ENCODE measurements around the gene PKD1L1. TPM values are rescaled to one million over a fixed set of nuclear protein-coding genes. Genes with fewer than 3 reads are reported as not detected.

Gene PKD1L1
- total and polyA plus RNA-seq, 2 donors (not counting 1 experiment from before 2014, with no cell fraction given): 0.59 to 0.70 TPM

DNA sequence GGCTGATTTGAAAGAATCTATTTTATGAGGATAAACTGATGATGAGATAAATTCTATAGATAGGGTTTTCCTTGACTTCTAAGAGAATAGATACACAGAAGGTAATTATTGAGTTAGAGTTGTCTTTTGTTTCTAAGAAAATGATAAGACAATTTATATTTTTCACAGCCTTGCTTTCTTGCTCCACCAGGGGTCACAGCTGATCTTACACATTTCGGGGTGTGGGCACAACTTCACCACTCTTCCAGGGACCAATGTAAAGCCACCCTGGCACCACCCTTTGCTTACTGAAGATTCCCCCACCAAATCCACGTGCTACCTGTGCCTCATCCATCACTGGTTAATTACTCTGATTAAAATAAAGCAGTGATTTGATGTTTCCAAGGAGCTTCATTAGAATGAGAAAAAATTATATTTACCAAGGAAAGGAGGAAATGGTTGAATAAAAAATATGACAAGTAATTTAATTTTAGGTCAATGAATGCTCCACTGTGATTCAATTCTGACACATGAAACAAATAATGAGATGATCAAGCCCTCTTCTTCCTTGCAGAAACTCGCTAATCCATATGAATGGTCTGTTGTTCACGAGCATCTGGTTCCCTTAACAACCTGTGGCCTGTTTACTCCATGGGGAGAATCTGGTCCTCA is 189.1 kb downstream of the PKD1L1 start:
- peaks cover 30% of the 10 kb centered on the region for H3K4me1 Mint-ChIP-seq
- ChIA-PET POLR2A (no interaction called here), CTCF (interaction anchor here (0.9 to 1.2 kb wide), 2 partner anchors 34 to 90 kb away, joined by 3 to 6 read pairs; no protein-coding TSS in a partner anchor)
- Histone ChIP-seq H4K20me1 (ENCODE audit: control insufficient read depth, insufficient read depth, low read length, poor library complexity, severe bottlenecking) (no peaks in the 10 kb centered on the region), H3K27me3 (replicated peaks in 1 of 4; ENCODE audit: control extremely low read depth in 1 of 4, control insufficient read depth in 3 of 4, insufficient read depth in 4 of 4, low read length in 3 of 4) (no peaks in the 10 kb centered on the region), H3K4me2 (replicated peaks; ENCODE audit: low read depth, low read length, poor library complexity, severe bottlenecking) (no peak overlapping the region), H3K9ac (ENCODE audit: low read length) (no peak overlapping the region), H3K4me1 (ENCODE audit: control insufficient read depth in 2 of 2, insufficient read depth in 2 of 2, low read length in 2 of 2) (peaks cover 11% of the 10 kb centered on the region in 2 donors), H3K4me3 (ENCODE audit: control extremely low read depth in 1 of 5, extremely low read depth in 1 of 5, insufficient read depth in 1 of 5, low read depth in 2 of 5, low read length in 4 of 5) (no peak overlapping the region), H3K27ac (ENCODE audit: low read length in 2 of 2) (no peak overlapping the region), H3K9me3 (ENCODE audit: control extremely low read depth in 1 of 3, control insufficient read depth in 2 of 3, insufficient read depth in 1 of 3, low read length in 2 of 3) (no peaks in the 10 kb centered on the region), H3K79me2 (ENCODE audit: control insufficient read depth, insufficient read depth, low read length) (no peaks in the 10 kb centered on the region), H3K36me3 (replicated peaks in 1 of 2; ENCODE audit: control extremely low read depth in 1 of 2, control insufficient read depth in 1 of 2, extremely low read depth in 1 of 2, insufficient read depth in 2 of 2, low read length in 1 of 2) (no peaks in the 10 kb centered on the region), H2AFZ (ENCODE audit: insufficient read depth, low read depth, low read length, poor library complexity, severe bottlenecking) (no peak overlapping the region)
- WGBS (ENCODE audit: insufficient coverage): 80% methylated on average over 3 of the region's 4 CpGs
- H3K27ac Mint-ChIP-seq: no peak overlapping the region
- TF ChIP-seq, protein P1, sequence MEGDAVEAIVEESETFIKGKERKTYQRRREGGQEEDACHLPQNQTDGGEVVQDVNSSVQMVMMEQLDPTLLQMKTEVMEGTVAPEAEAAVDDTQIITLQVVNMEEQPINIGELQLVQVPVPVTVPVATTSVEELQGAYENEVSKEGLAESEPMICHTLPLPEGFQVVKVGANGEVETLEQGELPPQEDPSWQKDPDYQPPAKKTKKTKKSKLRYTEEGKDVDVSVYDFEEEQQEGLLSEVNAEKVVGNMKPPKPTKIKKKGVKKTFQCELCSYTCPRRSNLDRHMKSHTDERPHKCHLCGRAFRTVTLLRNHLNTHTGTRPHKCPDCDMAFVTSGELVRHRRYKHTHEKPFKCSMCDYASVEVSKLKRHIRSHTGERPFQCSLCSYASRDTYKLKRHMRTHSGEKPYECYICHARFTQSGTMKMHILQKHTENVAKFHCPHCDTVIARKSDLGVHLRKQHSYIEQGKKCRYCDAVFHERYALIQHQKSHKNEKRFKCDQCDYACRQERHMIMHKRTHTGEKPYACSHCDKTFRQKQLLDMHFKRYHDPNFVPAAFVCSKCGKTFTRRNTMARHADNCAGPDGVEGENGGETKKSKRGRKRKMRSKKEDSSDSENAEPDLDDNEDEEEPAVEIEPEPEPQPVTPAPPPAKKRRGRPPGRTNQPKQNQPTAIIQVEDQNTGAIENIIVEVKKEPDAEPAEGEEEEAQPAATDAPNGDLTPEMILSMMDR (IDR thresholded peaks at IDR 0.05): no peak
- TF ChIP-seq EZH2 (IDR thresholded peaks at IDR 0.05; ENCODE audit: borderline replicate concordance, insufficient read depth, low read depth, low read length, poor library complexity, severe bottlenecking): no peak
- no peak overlapping the region for H3K4me3 Mint-ChIP-seq
- no peaks in the 10 kb centered on the region for H3K9me3 Mint-ChIP-seq (ENCODE audit: insufficient read depth)
- DNase-seq: no peak
- H3K27me3 Mint-ChIP-seq: peaks cover 3% of the 10 kb centered on the region
- no peak for ATAC-seq (ENCODE audit: low read depth)
- intact Hi-C loops (cut with micrococcal nuclease): no loop called here

DNA sequence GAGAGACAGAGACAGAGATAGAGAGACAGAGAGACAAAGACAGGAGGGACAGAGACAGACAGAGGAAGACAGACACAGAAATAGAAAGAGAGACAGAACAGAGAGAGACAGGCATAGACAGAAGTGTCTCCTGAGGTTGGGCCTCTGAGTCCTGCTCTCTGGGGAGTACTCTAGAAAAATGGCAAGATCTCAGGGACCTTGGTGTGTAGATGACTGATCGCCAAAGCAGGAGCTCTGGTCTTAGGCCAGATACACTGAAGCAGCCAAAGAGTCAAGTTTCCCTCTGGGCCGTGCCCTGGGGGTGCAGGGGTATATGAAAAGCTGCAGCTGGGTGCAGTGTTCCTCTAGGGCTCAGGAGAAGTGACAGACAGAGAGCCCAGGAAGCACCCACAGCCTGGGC is 189.7 kb downstream of the PKD1L1 start:
- Histone ChIP-seq H3K27me3 (replicated peaks in 1 of 4; ENCODE audit: control extremely low read depth in 1 of 4, control insufficient read depth in 3 of 4, insufficient read depth in 4 of 4, low read length in 3 of 4) (no peaks in the 10 kb centered on the region), H3K9ac (ENCODE audit: low read length) (no peak overlapping the region), H3K27ac (ENCODE audit: low read length in 2 of 2) (no peak overlapping the region), H3K9me3 (ENCODE audit: control extremely low read depth in 1 of 3, control insufficient read depth in 2 of 3, insufficient read depth in 1 of 3, low read length in 2 of 3) (no peaks in the 10 kb centered on the region), H3K4me1 (ENCODE audit: control insufficient read depth in 2 of 2, insufficient read depth in 2 of 2, low read length in 2 of 2) (peaks cover 10% of the 10 kb centered on the region in 2 donors), H4K20me1 (ENCODE audit: control insufficient read depth, insufficient read depth, low read length, poor library complexity, severe bottlenecking) (no peaks in the 10 kb centered on the region), H2AFZ (ENCODE audit: insufficient read depth, low read depth, low read length, poor library complexity, severe bottlenecking) (no peak overlapping the region), H3K4me2 (replicated peaks; ENCODE audit: low read depth, low read length, poor library complexity, severe bottlenecking) (no peak overlapping the region), H3K4me3 (ENCODE audit: control extremely low read depth in 1 of 5, extremely low read depth in 1 of 5, insufficient read depth in 1 of 5, low read depth in 2 of 5, low read length in 4 of 5) (no peak overlapping the region), H3K36me3 (replicated peaks in 1 of 2; ENCODE audit: control extremely low read depth in 1 of 2, control insufficient read depth in 1 of 2, extremely low read depth in 1 of 2, insufficient read depth in 2 of 2, low read length in 1 of 2) (no peaks in the 10 kb centered on the region), H3K79me2 (ENCODE audit: control insufficient read depth, insufficient read depth, low read length) (no peaks in the 10 kb centered on the region)
- ChIA-PET CTCF (no interaction called here), POLR2A (no interaction called here)
- ATAC-seq (ENCODE audit: low read depth): no peak
- Mint-ChIP-seq H3K27me3 (peaks cover 3% of the 10 kb centered on the region), H3K27ac (no peak overlapping the region), H3K9me3 (ENCODE audit: insufficient read depth) (no peaks in the 10 kb centered on the region), H3K4me1 (peaks cover 25% of the 10 kb centered on the region), H3K4me3 (no peak overlapping the region)
- no peak for DNase-seq
- 97% methylated on average over 2 of the region's 2 CpGs for WGBS (ENCODE audit: insufficient coverage)
- intact Hi-C loops (cut with micrococcal nuclease): no loop called here
- TF ChIP-seq, protein P1 (IDR thresholded peaks at IDR 0.05): no peak
- no peak for TF ChIP-seq EZH2 (IDR thresholded peaks at IDR 0.05; ENCODE audit: borderline replicate concordance, insufficient read depth, low read depth, low read length, poor library complexity, severe bottlenecking)

Measured in B cell (primary cell).